ENCODE results near the gene CDC45. TPM values are rescaled to one million over a fixed set of nuclear protein-coding genes. Genes with fewer than 3 reads are reported as not detected.

CDC45 gene
- total RNA-seq, 4 donors from 2014 or later: 3.2 to 28.9 (median 7.5) TPM; not detected in 1

DNA sequence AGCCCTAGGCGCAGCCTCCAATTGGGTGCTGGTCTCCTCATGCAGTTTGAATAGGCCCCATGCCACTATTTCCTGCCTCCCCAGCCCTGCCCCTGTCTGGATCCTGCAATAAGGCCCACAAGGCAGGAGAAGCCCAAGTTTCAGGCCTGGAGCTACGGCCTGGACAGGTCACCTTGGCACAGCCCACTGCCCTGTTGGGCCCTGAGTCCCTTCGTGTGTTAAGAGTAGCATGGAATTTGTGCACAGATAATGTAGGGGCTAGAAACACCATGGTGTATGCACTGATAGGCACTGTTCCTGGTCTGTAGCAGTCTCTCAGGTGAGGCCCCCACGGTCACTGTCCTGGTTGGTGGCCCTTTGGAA is 20.1 kb downstream of the CDC45 start:
- Histone ChIP-seq H3K9me3 (no peaks in the 10 kb centered on the region), H3K4me1 (no peaks in the 10 kb centered on the region), H3K4me3 (no peak overlapping the region), H3K27ac (no peak overlapping the region), H3K36me3 (no peaks in the 10 kb centered on the region), H3K27me3 (no peaks in the 10 kb centered on the region)
- TF ChIP-seq POLR2A (IDR thresholded peaks at IDR 0.05): no peak
- TF ChIP-seq, protein P1, sequence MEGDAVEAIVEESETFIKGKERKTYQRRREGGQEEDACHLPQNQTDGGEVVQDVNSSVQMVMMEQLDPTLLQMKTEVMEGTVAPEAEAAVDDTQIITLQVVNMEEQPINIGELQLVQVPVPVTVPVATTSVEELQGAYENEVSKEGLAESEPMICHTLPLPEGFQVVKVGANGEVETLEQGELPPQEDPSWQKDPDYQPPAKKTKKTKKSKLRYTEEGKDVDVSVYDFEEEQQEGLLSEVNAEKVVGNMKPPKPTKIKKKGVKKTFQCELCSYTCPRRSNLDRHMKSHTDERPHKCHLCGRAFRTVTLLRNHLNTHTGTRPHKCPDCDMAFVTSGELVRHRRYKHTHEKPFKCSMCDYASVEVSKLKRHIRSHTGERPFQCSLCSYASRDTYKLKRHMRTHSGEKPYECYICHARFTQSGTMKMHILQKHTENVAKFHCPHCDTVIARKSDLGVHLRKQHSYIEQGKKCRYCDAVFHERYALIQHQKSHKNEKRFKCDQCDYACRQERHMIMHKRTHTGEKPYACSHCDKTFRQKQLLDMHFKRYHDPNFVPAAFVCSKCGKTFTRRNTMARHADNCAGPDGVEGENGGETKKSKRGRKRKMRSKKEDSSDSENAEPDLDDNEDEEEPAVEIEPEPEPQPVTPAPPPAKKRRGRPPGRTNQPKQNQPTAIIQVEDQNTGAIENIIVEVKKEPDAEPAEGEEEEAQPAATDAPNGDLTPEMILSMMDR (IDR thresholded peaks at IDR 0.05): no peak
- DNase-seq: no peak

DNA sequence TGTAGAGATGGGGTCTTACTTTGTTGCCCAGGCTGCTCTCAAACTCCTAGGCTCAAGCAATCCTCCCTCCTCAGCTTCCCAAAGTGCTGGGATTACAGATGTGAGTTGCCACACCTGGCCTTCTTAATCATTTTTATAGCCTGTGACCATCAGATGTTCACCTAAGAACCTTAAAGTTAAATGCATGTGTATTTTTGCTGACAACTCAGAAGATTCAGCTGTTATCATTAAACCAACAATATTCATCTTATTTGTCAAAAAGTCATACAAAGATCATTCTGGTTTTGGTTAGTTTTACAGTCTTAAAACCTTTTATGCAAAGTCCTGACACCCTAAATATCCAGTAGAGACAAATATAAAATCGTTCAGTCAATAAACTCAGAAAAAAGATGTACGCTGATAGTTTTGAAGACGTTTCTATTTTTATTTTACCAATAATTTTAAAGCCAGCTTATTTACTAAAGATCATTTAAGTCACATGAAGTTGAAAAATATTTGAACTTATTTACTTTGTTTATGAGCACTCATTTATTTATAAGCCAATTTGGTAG is 22.3 kb downstream of the CDC45 start:
- Histone ChIP-seq H3K9me3 (no peaks in the 10 kb centered on the region), H3K4me3 (no peak overlapping the region), H3K4me1 (no peaks in the 10 kb centered on the region), H3K36me3 (no peaks in the 10 kb centered on the region), H3K27ac (no peak overlapping the region), H3K27me3 (no peaks in the 10 kb centered on the region)
- no peak for TF ChIP-seq POLR2A (IDR thresholded peaks at IDR 0.05)
- TF ChIP-seq, protein P1 (IDR thresholded peaks at IDR 0.05): no peak
- DNase-seq: no peak

DNA sequence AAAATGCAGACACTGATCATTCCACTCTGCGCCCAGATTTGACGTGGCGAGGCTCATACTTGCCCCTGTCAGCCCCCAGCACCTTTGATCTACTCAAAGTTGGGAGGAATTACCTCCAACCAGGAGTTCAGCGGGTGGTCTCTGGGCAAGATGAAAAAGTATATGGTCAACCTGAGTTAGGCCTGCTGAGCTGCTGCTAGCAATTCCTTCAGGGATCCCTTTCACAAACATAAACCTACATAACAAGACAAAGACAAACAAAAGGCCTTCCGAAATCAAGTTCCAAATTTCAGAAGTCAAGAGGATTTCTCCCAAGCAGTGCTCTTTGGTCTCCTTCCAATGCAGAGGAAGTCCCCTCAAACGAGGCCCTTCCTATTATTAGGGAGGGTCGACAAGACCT is 23.6 kb downstream of the CDC45 start:
- no peak for DNase-seq
- no peaks in the 10 kb centered on the region for H3K4me1 ChIP-seq
- no peaks in the 10 kb centered on the region for H3K9me3 ChIP-seq
- H3K36me3 ChIP-seq: no peaks in the 10 kb centered on the region
- H3K27ac ChIP-seq: no peak overlapping the region
- H3K4me3 ChIP-seq: no peak overlapping the region
- TF ChIP-seq, protein P1 (IDR thresholded peaks at IDR 0.05): no peak
- TF ChIP-seq POLR2A (IDR thresholded peaks at IDR 0.05): no peak
- no peaks in the 10 kb centered on the region for H3K27me3 ChIP-seq

DNA sequence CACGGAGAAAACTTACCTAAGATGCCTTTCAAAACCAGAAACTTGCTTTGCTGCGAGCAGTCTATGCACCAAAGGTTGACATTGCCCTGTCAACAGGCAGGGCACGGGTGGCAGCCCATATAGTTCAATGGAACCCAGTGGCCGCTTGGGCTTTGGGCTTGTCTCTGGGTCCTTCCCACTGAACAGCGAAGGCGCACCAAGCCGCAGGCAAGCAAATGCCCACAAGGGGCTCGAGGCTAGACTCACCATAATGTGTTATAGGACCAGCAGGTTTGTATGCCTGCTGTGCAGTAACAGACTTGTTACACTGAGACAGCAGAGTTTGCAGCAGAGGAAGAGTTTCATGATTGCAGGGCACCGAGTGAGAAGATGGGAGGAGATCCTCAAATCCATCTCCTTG is 24.1 kb downstream of the CDC45 start:
- no peak for DNase-seq
- Histone ChIP-seq H3K27me3 (no peaks in the 10 kb centered on the region), H3K36me3 (no peaks in the 10 kb centered on the region), H3K4me1 (no peaks in the 10 kb centered on the region), H3K27ac (no peak overlapping the region), H3K9me3 (no peaks in the 10 kb centered on the region), H3K4me3 (no peak overlapping the region)
- no peak for TF ChIP-seq POLR2A (IDR thresholded peaks at IDR 0.05)
- TF ChIP-seq, protein P1 (IDR thresholded peaks at IDR 0.05): no peak

DNA sequence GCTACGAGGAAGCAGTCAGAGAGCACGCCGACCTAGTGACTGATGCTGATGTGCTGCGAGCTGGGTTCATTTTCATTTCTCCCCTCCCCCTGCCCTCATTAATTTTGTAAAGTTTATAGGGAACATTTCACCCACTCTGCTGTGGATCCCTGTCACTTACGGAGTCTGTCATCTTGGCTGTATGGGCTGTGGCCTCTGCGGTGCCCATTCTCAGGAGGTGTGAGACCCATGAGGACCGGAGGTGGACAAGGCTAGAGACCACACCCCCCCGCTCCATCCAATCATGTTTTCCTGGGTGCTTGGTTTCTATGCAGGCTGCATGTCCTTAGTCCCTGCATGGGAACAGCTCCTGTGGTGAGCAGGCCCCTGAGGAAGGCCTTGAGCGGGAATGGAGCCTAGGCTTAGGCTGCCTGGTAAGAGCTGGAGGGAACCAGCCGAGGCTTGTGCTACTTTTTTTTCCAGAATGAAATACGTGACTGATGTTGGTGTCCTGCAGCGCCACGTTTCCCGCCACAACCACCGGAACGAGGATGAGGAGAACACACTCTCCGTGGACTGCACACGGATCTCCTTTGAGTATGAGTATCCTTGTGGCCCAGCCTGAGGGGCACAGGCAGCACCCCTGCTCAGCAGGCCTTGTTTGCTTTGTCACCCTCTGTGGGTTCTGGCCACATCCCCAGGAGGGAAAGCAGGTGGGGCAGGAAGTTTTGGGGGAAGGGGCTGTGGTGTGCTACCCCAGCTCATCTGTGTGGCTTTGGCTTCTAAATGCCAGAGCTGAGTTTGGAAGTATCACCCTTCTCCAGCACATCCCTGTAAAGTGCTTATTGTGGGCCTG is 25.4 kb downstream of the CDC45 start:
- H3K36me3 ChIP-seq: no peaks in the 10 kb centered on the region
- H3K4me3 ChIP-seq: no peak overlapping the region
- no peak overlapping the region for H3K27ac ChIP-seq
- H3K27me3 ChIP-seq: no peaks in the 10 kb centered on the region
- no peaks in the 10 kb centered on the region for H3K4me1 ChIP-seq
- TF ChIP-seq, protein P1 (IDR thresholded peaks at IDR 0.05): no peak
- no peak for TF ChIP-seq POLR2A (IDR thresholded peaks at IDR 0.05)
- no peak for DNase-seq
- no peaks in the 10 kb centered on the region for H3K9me3 ChIP-seq
